GM23248 (cell line): ENCODE results near the gene SPESP1.

Experiments used
- EZH2 ChIP-seq: fragments of 200-600 bp; sonication (generic); IDR thresholded peaks from 2 replicates; pipeline ENCODE4 v1.6.1; 2018; ENCODE audit warnings: antibody characterized with exemption, mild to moderate bottlenecking; ENCODE audit not compliant: insufficient read depth, poor library complexity, severe bottlenecking
- EZH2phosphoT487 ChIP-seq: fragments of 200-600 bp; sonication (generic); IDR thresholded peaks from 2 replicates; pipeline ENCODE4 v1.6.1; 2018; ENCODE audit warnings: antibody characterized with exemption, moderate library complexity, mild to moderate bottlenecking, low read depth; ENCODE audit not compliant: insufficient read depth

DNA sequence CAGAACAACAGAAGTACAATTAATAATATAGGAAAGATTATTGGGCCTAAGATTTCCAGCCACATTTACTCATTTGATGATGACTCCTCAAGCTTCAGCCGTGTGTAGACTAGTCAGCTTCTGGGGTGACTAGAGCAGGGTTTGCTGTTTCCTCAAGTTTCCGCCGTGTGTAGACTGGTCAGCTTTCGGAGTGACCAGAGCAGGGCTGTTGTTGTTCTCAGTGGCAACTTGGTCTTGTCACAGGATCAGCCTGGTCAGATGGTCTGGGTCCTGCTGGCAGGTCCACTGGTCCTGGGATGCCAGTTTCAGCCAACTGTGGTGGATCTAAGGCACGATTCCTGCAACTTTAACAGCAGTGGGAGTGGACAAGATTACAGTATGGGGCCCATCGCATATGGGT is 62.4 kb downstream of the SPESP1 start:
- TF ChIP-seq EZH2phosphoT487 (no peak), EZH2 (no peak)
